GM19468 (cell line): ENCODE results near the gene PROS1.
A peak's percentile ranks its signal among the peaks of the same experiment; 100 is the strongest.

ENCODE experiments used
- ATAC-seq: cut with Tn5 transposase; IDR thresholded peaks from one replicate; pipeline ENCODE4 v1.9.1; 2021; ENCODE audit warnings: mild to moderate bottlenecking, moderate library complexity, moderate number of reproducible peaks; ENCODE audit not compliant: unreplicated experiment; ENCODE audit errors: extremely low read depth

Gene PROS1

DNA sequence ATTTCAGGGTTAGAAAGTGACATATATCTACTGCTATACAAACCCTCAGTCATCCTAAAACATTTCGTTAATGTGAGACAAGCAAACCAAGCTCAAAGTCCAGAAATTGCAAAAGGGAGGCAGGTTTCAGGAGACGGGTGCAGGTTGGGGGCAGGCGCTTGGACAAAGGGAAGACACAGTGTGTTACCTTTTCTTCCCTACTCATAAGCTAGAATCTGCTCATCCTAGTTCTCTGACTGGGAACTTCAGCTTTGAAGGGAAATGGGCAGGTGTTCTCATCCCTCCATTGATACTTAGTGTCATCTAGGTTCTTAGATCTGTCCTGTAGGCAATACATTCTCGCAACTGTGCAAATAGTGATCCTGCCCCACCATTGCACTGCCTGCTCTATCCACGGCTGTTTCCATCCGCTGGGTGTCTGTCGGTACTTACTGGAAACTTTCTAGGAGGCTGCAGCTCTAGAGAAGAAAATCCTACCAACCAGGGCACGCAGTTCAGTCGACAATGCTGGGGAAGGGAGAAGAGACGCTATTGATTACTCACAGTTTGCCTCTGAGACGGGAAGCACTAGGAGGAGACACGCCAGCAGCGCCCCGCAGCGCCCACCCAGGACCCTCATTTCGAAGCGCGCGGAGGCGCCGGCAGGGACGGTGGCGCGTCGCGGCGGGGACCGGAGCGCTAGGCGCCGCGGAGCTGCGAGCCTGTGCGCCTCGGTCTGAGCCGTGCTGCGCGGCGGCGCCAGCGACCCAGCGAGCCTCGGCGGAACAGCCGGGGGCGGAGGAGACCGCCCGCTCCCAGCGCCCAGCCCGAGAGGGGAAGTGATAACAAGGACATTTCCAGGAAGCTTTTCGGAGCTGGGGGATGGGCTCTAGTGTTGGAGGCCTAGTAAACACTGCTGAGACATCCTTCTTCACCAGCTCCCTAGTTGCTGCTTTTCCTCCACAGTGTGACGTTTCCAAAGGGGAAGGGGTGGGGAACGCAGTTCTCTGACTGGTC lies at the start of gene PROS1:
PROS1 (minus strand) TSS at position 766 of the 996 bp plus-strand sequence; CDS start at position 619, 147 bp downstream.
- ATAC-seq: no peak

DNA sequence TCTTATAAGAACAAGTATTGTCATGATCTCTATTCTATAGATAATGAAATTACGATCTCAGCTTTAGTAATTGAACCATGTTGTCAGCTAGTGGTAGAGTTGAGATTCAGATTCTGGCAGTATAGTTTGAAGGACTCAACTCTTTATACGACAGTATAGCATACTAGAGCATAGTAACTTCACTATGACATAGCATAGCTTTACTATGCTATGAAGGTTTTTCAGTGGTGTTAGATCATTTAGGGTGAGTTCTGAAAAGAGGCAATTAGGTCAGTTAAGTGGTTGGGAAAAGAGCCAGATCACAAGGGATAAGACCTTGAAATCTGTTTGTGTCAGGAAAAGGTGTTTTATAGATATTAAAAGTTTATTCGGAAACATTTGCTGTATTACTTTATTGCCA lies 46.6 kb upstream of the PROS1 start:
- no peak for ATAC-seq

DNA sequence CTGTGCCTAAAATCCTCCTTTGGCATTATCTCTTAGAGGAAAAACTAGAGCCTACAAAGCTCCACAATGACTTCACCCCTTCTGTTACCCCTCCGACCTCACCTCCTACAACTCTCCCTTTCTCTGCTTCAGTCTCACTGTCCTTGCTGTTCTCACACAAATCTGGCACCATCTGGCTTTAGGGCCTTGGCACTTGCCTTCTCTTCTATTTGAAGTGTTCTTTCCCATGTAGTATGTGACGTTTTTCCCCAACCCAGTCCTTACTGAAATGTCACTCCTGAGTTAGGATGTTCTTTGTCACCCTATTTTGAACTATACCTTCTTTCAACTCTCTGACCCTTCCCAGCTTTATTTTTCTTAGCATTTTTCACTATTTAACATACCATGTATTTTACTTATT lies 46.0 kb upstream of the PROS1 start:
- no peak for ATAC-seq

DNA sequence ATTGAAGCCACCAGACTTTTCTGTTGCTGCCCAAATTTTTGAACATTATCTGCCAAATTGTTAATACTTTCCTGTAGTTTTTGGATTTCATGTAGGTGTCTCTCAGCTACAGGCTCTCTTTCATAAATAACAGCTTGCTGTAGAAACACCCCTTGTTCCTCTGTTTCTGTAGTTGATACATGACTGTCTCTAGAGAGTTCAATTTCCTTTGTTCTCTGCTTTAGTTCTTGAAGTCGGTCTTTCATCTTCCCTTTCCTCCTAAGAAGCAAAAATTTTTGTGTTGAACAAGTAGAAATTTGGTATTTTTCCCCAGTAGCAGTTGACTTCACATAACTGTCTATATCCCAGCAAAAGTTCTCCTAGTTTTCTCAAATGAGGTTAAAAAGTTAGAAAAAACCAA lies 41.3 kb upstream of the PROS1 start:
- no peak for ATAC-seq

DNA sequence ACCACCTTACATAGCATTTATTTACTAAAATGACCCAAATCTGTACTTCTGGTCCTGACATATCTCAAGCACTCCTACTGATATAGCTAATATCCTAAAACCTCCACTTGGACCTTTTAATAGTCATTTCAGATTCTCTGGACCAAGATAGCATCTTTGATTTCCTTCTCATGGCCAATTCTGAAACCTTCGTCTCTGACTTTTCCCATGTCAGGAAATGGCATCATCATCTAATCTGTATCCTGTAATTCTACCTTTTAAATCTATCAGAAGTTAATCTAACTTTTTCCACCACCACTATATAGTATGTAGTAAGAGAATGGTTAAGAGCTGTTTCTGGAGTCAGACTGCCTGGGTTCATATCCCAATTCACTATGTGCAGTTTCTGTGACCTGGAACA lies 38.5 kb upstream of the PROS1 start:
- ATAC-seq: no peak

DNA sequence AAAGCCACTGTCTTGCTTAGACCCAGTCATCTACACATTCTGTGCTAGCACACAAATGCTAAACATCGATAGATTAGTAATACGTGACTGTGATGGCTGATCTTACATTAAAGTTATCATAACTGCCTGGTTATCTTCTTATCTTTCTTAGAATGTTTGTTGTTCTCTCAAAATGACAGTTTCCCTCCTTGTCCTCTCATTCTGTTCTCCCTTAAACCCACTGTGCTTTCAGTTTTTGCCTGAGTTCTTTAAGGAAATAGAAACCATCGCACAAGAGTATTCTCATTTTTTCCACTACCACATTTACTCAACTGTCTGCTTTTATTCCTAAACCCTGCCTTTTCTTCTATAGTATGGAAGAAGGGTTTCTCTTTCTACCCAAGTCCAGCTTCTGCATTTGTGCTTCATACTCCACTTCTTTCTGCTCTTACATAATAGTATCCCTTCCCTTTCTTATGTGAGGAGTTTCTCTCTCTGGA lies 37.6 kb upstream of the PROS1 start:
- no peak for ATAC-seq

DNA sequence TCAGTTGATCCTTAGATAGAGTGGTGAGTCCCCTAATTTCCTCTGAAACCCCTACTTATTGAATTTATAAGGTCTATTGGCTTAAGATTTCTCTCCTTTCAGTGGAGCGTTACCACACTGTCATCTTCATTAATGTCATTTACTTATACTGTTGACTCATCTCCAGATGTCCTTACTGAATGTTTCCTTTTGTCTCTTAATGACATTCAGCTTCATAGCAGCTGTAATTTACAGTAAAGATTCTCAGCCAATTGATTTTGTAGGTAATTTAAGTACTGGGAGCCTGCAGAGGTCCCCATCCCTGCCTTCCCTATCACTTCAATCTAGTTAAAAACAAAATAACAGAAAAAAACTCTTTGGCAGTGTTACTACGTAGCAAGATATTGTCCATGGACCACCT lies 35.9 kb upstream of the PROS1 start:
- ATAC-seq: no peak

DNA sequence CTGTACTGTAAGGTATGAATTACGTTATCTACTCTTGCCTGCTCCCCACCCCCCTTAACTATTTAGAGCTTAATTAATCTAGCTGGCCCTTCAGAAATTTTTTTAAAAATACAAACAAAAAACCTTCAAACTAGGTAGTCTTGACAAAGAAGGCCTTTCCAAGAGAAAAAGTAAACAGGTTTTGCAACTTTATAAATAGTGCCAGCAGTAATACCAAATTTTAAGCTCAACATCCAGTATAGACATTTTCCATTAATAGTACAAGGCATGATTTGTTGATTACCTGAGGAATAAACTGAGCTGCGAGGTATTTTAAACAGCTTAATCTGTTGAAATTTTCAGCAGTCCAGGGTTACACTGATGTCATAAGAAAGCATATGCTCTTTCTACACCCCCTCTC lies 34.6 kb upstream of the PROS1 start:
- no peak for ATAC-seq

DNA sequence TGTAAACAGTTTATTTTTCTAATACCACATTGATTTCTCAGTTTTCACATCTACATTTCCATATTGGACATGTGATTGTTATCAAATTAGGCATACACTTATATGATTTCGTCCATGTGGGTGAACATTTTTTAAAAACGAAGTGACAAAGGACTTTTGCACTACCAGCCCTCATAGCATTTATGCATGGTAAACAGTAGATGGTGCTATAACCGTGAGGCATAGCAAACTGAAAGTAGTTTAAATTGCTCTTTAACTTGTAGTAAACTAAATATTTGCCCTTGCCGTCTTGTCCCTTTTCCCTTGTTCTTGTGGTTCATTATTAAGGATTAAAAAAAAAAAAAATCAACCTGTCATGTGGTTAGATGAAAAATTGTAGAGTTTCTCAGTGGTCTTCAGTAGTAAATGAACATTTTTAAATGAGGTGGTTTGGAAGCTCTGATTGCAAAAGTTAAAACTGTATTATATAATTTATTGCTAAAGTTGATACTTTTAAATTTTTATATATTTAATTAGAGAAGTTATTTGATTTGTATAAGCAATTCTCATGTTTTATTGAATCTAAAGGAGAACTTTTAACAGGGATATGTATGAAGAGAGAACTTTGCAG lies 30.7 kb upstream of the PROS1 start:
- peak; percentile 77 for ATAC-seq

DNA sequence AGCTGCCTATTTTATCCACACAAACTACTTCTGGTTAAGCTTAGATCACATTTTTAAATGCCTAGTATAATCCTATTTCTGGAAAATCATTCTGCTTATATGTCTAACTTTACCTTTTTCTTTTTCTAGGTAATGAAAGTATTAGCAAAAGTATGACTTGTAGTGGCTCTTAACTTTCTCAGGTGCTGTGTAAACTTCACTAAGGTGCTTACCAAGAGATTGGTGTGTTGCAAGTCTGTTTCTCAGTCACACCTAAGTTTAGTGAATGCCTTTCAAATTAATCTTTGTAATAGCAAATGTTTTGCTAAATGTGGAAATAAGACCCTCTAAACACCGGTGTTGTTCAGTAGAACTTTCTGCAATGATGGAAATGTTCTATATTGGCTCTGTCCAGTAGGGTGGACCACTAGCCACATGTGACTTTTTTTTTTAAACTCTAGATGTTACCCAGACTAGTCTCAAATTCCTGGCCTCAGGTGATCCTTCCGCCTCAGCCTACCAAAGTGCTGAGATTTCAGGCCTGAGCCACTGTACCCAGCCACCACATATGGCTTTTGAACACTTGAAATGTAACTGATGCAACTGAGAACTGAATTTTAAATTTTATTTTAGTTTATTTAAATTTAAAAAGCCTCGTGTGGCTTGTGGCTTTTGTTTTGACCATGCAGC lies 28.3 kb upstream of the PROS1 start:
- ATAC-seq: no peak

DNA sequence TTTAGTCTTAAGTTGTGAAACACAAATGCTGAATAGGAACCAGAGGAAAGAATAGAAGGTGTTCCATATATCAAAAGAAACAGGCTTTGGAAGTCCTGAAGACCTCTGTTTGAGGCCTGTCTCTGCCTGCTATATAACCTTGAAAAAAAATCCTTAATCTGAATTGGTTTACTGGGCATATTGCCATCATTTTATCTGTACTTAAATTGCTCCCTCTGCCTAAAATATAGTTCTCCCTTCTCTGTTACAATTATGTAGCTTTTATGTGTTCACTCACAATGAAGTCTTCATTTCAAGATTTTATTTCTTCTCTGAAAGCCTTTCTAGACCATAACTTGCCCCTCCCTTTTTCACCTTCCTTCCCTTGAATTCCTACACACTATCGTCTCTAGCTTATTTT lies 27.5 kb upstream of the PROS1 start:
- ATAC-seq: no peak

DNA sequence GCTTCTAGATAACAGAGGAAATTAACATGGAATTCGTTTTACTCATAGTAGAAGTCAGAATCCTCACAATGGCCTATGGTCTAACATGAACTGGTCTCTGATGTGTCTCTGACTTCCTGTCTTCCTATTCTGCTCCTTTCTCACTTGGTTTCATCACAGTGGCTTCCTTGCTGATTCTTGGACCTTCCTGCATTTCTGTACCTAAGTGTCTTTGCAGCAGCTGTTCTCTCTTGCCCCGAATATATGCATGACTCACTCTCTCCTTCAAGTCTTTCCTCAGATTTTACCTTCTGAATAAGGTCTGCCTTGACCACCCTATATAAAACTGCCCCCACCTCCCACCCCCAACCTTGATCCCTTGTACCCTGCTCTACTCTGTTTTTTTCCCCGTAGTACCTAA lies 20.4 kb upstream of the PROS1 start:
- no peak for ATAC-seq

DNA sequence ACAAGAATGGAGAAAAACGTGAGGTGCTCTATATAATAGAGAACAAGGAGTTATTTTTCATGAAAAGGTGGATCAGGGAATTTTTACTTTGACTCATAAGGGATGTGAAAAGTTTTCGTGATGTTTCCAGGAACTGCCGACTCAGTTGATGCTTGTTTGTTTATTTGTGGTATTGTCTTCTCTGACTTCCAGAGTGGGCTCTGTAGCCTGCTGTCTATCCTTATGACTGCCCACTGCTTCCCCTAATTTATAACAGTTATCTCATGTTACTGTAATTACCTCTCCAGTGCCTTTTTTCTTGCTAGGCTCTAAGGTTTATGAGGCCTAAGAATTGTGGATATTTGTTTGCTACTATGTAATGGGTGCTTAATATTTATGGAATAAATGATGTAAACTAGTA lies 18.5 kb upstream of the PROS1 start:
- ATAC-seq: no peak

DNA sequence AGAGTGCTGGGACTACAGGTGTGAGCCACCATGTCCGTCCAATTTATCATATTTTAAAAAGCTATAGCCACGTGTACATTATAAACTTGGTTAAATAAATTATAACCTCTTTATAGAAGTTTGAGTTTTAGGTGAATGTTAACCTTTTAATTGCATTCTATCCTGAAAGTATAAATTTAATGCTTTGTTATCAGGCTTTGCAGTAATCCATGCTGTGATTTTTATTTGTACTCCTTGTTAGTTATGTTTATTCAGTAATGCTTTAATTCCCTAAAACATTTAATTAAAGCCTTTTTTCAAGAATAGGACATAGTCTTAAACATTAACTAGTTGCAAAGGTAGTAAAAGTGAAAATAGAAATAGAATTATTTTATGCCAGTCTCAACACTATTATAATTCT lies 17.9 kb upstream of the PROS1 start:
- ATAC-seq: no peak

DNA sequence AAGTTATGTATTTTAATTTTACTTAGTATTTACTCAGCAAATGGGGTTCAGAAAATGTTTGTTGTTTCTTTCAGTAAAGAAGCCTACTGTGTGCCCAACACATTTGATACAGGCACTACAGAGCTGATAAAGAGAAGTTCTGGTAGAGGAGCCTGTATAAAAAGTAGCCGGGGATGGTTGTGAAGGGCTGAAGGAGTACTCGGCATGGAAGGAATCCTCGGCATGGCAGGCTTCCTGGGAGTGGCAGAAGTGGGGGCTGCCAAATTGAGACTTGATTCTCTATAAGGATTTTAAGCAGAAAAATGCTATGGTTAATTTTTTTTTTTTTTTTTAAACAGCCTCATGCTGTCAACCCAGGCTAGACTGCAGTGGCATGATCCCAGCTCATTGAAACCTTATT lies 15.5 kb upstream of the PROS1 start:
- no peak for ATAC-seq

DNA sequence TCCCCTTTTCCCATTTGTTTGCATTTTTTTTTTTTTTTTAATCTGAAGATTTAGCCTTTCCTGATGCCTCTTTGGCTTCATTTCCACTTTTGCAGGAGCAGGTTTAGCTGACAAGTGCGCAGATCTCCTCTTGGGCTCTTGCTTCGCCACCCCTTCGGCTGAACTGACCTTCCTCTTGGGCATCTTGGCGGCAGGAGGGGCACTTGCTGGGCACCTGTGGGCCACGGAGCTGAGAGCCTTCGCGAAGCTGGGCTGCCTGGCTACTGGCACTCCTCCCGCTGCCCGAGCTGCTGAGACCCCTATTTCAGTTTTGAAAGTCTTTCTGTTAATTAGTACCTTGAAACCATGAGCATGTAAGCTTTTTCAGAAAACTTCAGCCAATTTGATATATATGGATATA lies 15.1 kb upstream of the PROS1 start:
- ATAC-seq: no peak

DNA sequence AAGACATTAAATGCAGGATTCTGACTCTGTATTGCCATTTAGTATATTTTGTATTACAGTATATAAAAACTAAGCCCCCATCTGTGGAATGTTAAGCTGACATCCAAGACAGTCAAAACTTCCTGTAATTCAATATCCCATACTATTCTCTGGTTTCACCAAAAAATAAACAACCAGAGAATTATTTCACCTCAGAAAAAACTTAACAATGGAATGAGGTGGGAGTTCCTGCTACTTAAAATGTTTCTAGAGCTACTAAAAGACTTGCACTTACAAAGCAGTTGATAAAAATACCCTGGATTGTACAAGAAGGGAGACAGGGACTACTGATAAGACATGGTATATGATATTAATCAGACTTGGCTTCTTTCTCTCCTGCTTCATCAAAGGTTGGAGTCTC lies 14.6 kb upstream of the PROS1 start:
- ATAC-seq: no peak

DNA sequence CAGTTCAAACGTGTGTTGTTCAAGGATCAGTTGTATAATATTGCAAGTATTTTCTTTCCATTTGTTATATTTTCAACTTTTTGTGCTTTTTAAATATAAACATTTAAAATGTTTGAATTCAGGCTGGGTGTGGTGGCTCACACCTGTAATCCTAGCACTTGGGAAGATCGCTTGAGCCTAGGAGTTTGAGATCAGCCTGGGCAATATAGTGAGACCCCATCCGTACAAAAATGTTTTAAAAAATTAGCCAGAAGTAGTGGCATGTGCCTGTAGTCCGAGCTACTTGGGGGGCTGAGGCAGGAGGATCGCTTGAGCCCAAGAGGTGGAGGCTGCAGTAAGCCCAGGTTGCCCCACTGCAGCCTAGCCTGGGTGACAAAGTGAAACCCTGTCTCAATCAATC lies 10.9 kb upstream of the PROS1 start:
- no peak for ATAC-seq

DNA sequence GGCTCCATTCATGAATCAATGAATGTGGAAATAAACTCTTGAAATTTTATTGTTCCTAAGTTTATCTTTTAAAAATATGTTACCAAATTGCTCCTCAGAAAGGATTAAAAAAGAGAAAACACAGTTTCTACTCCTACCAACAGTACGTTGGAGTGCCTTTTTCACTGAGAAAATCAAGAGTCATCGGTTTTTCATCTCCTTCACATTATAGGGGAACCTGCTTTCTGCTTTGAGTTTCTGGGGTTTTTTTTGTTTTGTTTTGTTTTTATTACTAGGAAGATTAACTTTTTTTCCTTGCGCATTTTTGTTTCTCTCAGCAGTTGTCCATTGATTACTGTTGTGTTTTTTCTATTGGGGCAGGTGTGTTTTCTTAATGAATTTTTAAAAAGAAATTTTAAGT lies 9.7 kb upstream of the PROS1 start:
- ATAC-seq: no peak

DNA sequence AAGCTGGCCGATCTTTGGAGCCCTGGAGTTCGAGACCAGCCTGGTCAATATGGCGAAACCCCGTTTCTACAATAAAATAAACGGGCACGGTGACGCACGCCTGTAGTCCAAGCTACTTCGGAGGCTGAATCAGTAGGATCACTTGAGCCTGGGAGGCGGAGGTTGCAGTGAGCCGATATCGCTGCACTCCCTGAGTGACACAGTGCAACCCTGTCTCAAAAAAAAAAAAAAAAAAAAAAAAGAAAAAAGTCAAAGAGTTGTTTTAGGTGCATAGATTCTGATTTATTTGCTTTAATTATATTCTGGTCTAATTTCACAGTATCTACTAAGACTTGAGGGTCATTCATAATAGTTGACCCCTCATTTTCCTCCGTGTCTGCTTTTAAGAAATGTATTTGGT lies 8.0 kb upstream of the PROS1 start:
- ATAC-seq: no peak
